GM18861 (cell line): ENCODE measurements around the gene MBD6.

Experiments
- ATAC-seq: cut with Tn5 transposase; IDR thresholded peaks from one replicate; pipeline ENCODE4 v1.9.1; 2021; ENCODE audit not compliant: unreplicated experiment

MBD6 gene

GRCh38 chr12:57527184-57527583, 4.6 kb downstream of the MBD6 start:
- ATAC-seq = no peak

DNA sequence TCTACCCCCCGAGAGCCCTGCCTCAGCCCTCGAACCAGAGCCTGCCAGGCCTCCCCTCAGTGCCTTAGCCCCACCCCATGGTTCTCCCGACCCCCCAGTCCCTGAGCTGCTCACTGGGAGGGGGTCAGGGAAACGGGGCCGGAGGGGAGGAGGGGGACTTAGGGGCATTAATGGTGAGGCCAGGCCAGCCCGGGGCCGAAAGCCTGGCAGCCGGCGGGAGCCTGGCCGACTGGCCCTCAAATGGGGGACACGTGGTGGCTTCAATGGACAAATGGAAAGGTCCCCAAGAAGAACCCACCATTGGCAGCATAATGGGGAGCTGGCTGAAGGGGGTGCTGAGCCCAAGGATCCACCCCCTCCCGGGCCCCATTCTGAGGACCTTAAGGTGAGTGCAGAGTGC, 5.6 kb downstream of the MBD6 start:
- no peak for ATAC-seq

DNA sequence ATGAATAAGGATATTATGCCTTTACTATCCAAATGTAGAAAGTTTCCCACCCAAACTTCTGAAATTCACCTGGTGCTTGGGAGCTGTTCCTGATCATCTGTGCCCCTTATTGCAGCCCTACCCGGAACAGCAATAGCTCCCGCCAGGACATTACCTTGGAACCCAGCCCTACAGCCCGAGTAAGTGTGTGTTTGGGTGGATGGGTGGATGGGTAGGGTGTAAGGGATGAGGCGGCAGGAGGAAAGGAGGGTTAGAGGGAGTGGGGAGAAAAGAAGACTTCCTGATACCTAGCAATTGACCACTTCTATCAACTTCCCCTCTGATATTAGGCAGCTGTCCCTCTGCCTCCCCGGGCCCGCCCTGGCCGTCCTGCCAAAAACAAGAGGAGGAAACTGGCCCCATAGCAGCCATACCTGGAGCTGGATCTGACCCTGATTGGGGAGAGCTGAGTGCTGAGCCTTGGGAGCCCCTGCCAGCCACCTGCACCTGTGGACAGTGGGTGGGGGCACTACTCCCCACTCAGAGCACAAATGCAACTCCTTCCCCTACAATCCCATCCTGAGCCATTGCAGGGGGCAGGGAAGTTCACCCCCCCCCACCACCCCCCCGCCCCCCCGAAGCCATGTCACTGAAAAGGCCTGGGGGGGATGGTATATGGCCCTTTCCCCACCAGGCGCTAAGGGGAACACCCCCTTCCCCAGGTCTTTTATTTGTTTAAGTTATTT, 6.4 kb downstream of the MBD6 start:
- no peak for ATAC-seq

DNA sequence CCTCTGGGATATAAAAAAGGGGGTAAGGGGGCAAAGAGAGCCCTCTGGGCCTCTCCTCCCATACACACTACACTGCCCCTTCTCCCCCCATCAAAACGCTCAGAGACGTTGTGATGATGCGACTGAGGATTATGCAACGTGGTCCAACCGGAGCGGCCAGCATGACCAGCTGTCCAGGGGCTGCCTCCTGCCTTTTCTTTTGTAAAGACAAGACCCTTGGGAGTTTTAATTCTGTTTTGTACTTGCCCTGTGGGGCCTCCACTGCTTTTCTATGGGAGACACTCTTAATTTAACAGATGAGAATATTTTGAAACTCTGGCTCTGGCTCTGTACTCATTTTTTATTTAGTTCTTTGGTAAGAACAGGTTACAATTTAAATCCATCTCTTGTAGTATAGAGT, 7.2 kb downstream of the MBD6 start:
- ATAC-seq = no peak

- ATAC-seq = no peak
These were observed 7.9 kb downstream of the MBD6 start for GRCh38 chr12:57530396-57531142.

DNA sequence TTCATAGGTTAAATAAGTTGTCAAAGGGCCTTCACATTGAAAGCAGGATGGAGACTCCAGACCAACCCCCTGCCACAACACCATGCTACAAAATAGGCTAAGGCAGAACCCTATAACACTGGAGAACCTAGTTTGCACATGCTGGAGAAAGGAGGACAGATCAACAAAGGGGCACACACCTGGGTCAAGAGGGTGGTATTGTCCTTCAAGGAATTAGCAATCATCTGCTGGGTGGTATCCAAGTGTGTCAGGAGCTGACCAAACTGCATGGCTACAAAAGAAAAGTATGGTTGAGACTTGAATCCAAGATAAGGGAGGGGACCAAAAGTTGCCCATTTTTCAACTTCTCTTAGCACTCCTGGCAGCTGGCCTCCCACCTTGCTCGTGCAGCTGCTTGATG, 9.2 kb downstream of the MBD6 start:
- ATAC-seq = no peak

DNA sequence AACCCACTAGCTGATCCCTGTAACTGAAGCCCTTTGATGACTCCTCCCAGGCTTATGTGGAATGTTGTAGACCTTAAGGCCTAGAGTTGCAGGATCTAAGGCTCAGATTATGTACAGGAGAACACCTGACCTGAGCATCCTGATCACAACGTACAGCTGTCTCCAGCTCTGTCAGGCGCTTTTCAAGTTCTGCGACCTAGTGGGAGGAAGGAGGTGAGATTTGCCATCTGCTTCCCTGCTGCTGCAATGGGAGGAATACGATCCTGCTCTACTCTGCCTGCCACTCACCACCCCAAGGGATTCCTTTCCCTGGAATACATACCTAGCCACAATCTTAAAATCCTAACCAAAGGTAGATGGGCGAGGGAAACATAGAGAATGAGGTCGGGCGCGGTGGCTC, 10.5 kb downstream of the MBD6 start:
- no peak for ATAC-seq

GRCh38 chr12:57534250-57534649, 11.6 kb downstream of the MBD6 start:
- no peak for ATAC-seq

DNA sequence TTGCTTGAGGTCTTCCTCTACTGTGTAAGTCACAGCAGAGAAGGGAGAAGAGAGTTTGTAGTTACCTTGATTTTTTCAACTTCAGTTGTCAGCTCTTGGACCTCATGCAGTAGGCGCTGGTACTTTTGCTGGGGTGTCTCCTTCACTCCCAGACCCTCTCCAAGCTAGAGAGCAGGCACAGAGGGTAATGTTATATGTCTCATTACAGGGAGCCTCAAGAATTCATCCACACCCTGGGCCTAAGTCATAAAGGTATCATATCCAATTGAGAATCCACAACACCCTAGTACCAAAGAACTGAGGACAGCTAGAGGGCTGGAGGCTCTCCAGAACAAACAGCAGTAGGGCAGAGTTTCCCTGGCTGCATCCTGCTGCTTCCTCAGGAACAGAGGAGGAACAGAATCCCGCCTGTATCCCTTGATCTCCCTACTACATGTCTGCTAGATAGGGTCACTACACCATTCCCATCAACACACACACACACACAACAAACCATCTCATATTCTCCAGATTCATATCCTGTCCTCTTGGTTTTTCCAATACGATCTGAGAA, 12.4 kb downstream of the MBD6 start:
- no peak for ATAC-seq

- no peak for ATAC-seq
These were observed 13.4 kb downstream of the MBD6 start for GRCh38 chr12:57535764-57536596.

- no peak for ATAC-seq
These were observed 13.9 kb downstream of the MBD6 start for GRCh38 chr12:57536597-57536942.

DNA sequence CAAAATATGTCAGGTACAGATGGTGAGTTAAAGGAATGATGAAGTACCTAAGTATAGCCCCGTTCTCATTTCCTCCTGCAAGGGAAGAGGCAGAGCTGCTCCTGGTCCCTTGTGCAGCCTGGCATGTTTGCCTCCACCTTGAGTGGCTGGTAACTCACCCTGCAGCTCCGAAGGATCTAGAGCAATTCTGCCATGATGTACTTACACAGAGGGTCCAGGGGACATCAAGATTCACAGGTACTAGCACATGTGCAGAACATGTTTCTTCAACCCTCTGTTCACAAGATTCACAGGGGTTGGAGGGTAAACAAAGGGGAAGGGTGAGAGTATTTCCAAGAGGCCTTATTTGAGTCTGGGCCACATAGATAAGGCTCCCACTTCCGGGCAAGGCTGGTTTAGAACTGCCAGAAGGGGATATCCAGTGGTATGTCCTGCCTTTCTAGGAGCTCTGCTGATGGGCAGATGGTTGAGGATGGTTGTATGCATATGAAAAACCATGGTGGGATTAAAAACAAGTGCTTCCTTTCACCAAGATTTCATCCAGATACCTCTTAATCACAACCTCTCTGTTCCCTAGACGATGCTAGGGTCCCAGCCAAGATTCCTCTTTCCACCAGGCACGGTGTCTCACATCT, 16.6 kb downstream of the MBD6 start:
- no peak for ATAC-seq

DNA sequence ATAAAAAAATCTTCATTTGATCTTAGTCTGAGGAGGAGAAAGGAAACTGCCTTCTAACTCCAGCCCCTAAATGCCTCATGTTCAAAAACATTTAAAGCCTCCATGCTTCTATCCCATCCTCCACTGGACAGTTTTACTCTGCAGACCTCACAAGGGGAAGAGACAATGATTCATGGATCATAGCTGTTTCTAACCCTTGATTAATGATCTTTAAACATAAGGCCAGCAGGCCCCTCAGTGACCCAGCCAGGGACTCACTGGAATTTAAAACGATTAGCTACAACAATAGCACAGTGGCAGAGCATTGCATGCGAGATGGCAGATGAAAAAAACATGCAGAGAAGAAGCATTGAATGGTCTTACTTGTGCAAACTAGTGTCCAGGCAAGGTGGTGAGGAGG, 18.4 kb downstream of the MBD6 start:
- no peak for ATAC-seq

GRCh38 chr12:57541717-57542116, 19.1 kb downstream of the MBD6 start:
- ATAC-seq = no peak

GRCh38 chr12:57543581-57543980, 21.0 kb downstream of the MBD6 start:
- ATAC-seq = no peak

DNA sequence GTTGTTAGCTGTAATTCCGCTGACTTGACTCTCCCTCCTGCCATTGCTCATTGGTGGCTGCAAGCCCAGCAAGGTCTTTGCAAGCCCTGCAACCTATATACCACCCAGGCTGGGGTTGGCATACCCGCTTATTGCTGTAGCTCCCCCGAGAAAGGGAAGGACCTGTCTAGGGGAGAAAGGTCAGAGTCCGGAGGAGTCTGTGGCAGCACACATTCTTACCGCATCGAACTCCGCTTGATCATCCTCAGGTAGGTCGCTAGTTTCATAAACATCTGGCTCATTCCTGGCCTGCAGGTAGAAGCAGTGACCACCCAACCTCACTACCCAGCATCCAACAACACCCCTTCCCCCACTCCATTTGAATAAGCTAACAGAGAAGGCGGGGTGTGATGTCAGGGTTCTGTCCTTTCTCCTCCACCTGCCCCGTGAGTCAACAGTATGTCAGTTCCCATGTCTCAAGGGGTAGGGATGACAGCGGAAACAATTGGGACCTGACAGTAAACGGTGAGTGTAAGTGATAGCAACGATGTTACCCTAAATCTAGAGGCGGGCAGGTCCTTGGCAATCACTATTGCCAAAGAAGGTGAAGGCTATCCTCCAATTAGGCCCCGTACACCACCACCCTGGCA, 23.3 kb downstream of the MBD6 start:
- ATAC-seq = no peak

GRCh38 chr12:57546438-57547287, 24.0 kb downstream of the MBD6 start, which contains the start of gene DCTN2:
Gene DCTN2, minus strand, starts transcription at chr12:57547192. Its CDS starts 129 bp downstream, at chr12:57547063.
- peak; percentile 99 for ATAC-seq

- no peak for ATAC-seq
These were observed 24.8 kb downstream of the MBD6 start for GRCh38 chr12:57547288-57548012.

GRCh38 chr12:57548013-57548315, 25.3 kb downstream of the MBD6 start:
- ATAC-seq = no peak
